Parathyroid adenoma (tissue), 2 donors: Measurements from ENCODE around the gene PPP1R11.
"Not testable (repeated sequence)": the region's sequence is repeated elsewhere in the genome, so short reads cannot be mapped to it uniquely, and the experiment has no call there.

Experiments
- H2AFZ ChIP-seq: fragments of 300-600 bp; sonication (generic); one replicate; pipeline ENCODE4 v1.7.0; 2017; ENCODE audit warnings: antibody characterized with exemption, mild to moderate bottlenecking
- H3K27ac ChIP-seq: fragments of 300-600 bp; sonication (generic); one replicate; pipeline ENCODE4 v1.7.0; 2017
- H3K27me3 ChIP-seq: fragments of 300-600 bp; sonication (generic); one replicate; pipeline ENCODE4 v1.7.0; 2017; ENCODE audit warnings: low read length; ENCODE audit not compliant: control insufficient read depth, insufficient read depth
- H3K36me3 ChIP-seq: fragments of 300-600 bp; sonication (generic); one replicate; pipeline ENCODE4 v1.7.0; 2017; ENCODE audit warnings: low read length; ENCODE audit not compliant: control insufficient read depth, insufficient read depth
- H3K4me1 ChIP-seq: fragments of 300-600 bp; sonication (generic); one replicate; pipeline ENCODE4 v1.7.0; 2017; ENCODE audit warnings: control low read depth
- H3K4me2 ChIP-seq: fragments of 300-600 bp; sonication (generic); one replicate; pipeline ENCODE4 v1.7.0; 2017; ENCODE audit warnings: low read length
- H3K4me3 ChIP-seq: fragments of 300-600 bp; sonication (generic); one replicate; pipeline ENCODE4 v1.7.0; 2017; ENCODE audit warnings: low read depth, low read length
- H3K79me2 ChIP-seq: fragments of 300-600 bp; sonication (generic); one replicate; pipeline ENCODE4 v1.7.0; 2017; ENCODE audit warnings: control low read depth
- H3K9ac ChIP-seq: fragments of 300-600 bp; sonication (generic); one replicate; pipeline ENCODE4 v1.7.0; 2017; ENCODE audit warnings: mild to moderate bottlenecking
- H3K9me3 ChIP-seq: fragments of 300-600 bp; sonication (generic); one replicate; pipeline ENCODE4 v1.7.0; 2017; ENCODE audit warnings: low read length; ENCODE audit not compliant: control insufficient read depth
- CTCF ChIP-seq: fragments of 300-600 bp; sonication (generic); IDR thresholded peaks from one replicate; pipeline ENCODE4 v1.7.0; 2017; ENCODE audit warnings: antibody characterized with exemption, mild to moderate bottlenecking
- donor health status: primary hyperparathyroidism.

PPP1R11 gene

GRCh38 chr6:30116724-30117123 lies 49.7 kb downstream of the PPP1R11 start:
- no peak overlapping the region for H3K27ac ChIP-seq

GRCh38 chr6:30118691-30119090 lies 51.7 kb downstream of the PPP1R11 start:
- not testable (repeated sequence) for H3K4me1 ChIP-seq, H3K79me2 ChIP-seq, H3K4me3 ChIP-seq, H3K9me3 ChIP-seq, H3K27ac ChIP-seq, H2AFZ ChIP-seq, H3K9ac ChIP-seq, H3K27me3 ChIP-seq, H3K4me2 ChIP-seq, H3K36me3 ChIP-seq

More at GRCh38 chr6:30116724-30117123, 49.7 kb downstream of the PPP1R11 start:
- H3K4me2 ChIP-seq: no peak overlapping the region
- no peaks in the 10 kb centered on the region for H3K4me1 ChIP-seq
- H3K9ac ChIP-seq: no peak overlapping the region
- H3K79me2 ChIP-seq: no peaks in the 10 kb centered on the region
- H3K9me3 ChIP-seq: no peaks in the 10 kb centered on the region
- no peak overlapping the region for H3K4me3 ChIP-seq
- no peak overlapping the region for H2AFZ ChIP-seq
- H3K27me3 ChIP-seq: no peaks in the 10 kb centered on the region
- no peak for TF ChIP-seq CTCF
- H3K36me3 ChIP-seq: no peaks in the 10 kb centered on the region
